Stimulated activated naive B cell treated with anti-CD40 and anti-IgM and Interleukin-4, amounts not matched to agents 10 μg/mL and 1 μg/mL and 100 μg/mL, for 72 hours (primary cell): Measurements from ENCODE around the gene ELMO1.
"Not testable (repeated sequence)": the region's sequence is repeated elsewhere in the genome, so short reads cannot be mapped to it uniquely, and the experiment has no call there.

ENCODE experiments used
- ATAC-seq, 2 donors: fragments of 150-1000 bp; cut with Tn5 transposase; replicated peaks; 2 replicates each; pipeline ENCODE4 v1.10.0; 2021; ENCODE audit warnings: moderate library complexity in 1 of 2
- DNase-seq: peaks from one replicate; pipeline ENCODE4 v3.0.0; 2021
- H3K27ac Mint-ChIP-seq: one replicate; pipeline ENCODE4 v1.8.0; 2022; ENCODE audit warnings: mild to moderate bottlenecking, mixed read lengths
- H3K27me3 Mint-ChIP-seq, 2 donors: one replicate each; pipeline ENCODE4 v1.8.0; 2022; ENCODE audit warnings: mixed read lengths in 2 of 2
- H3K36me3 Mint-ChIP-seq, 2 donors: one replicate each; pipeline ENCODE4 v1.8.0; 2022; ENCODE audit warnings: mixed read lengths in 2 of 2, mild to moderate bottlenecking in 1 of 2
- H3K4me1 Mint-ChIP-seq, 2 donors: one replicate each; pipeline ENCODE4 v1.8.0; 2022; ENCODE audit warnings: mixed read lengths in 2 of 2, mild to moderate bottlenecking in 1 of 2
- H3K4me3 Mint-ChIP-seq, 2 donors: one replicate each; pipeline ENCODE4 v1.8.0; 2022; ENCODE audit warnings: mild to moderate bottlenecking in 2 of 2, mixed read lengths in 2 of 2, moderate library complexity in 1 of 2
- H3K9me3 Mint-ChIP-seq, 2 donors: one replicate each; pipeline ENCODE4 v1.8.0; 2022; ENCODE audit warnings: mixed read lengths in 2 of 2, mild to moderate bottlenecking in 1 of 2

The ELMO1 gene

GRCh38 chr7:36986948-36987724, 461.5 kb downstream of the ELMO1 start:
- Mint-ChIP-seq H3K27ac (no peak overlapping the region), H3K9me3 (no peaks in the 10 kb centered on the region), H3K4me1 (peaks cover 31 to 47% of the 10 kb centered on the region in 2 donors), H3K4me3 (no peak overlapping the region), H3K27me3 (no peaks in the 10 kb centered on the region), H3K36me3 (peaks cover 4 to 17% of the 10 kb centered on the region in 2 donors)
- ATAC-seq, result peak in 1 of 2 donors; percentile 53
- peak; percentile 20 for DNase-seq

- ATAC-seq (no peak), DNase-seq (no peak)
- H3K4me1 Mint-ChIP-seq, result peaks cover 31 to 47% of the 10 kb centered on the region in 2 donors
- H3K27ac Mint-ChIP-seq, result no peak overlapping the region
- peaks cover 4 to 16% of the 10 kb centered on the region in 2 donors for H3K36me3 Mint-ChIP-seq
- H3K27me3 Mint-ChIP-seq, result no peaks in the 10 kb centered on the region
- no peaks in the 10 kb centered on the region for H3K9me3 Mint-ChIP-seq
- no peak overlapping the region for H3K4me3 Mint-ChIP-seq
Observed at GRCh38 chr7:36986511-36986933, 462.1 kb downstream of the ELMO1 start.

GRCh38 chr7:36985866-36986400, 462.7 kb downstream of the ELMO1 start:
- ATAC-seq (no peak), DNase-seq (no peak)
- no peak overlapping the region for H3K27ac Mint-ChIP-seq
- H3K4me1 Mint-ChIP-seq, result peaks cover 29 to 47% of the 10 kb centered on the region in 2 donors
- peaks cover 4 to 14% of the 10 kb centered on the region in 2 donors for H3K36me3 Mint-ChIP-seq
- no peaks in the 10 kb centered on the region for H3K9me3 Mint-ChIP-seq
- H3K27me3 Mint-ChIP-seq, result no peaks in the 10 kb centered on the region
- H3K4me3 Mint-ChIP-seq, result no peak overlapping the region

GRCh38 chr7:36985316-36985715, 463.3 kb downstream of the ELMO1 start:
- no peaks in the 10 kb centered on the region for H3K27me3 Mint-ChIP-seq
- H3K27ac Mint-ChIP-seq, result no peak overlapping the region
- ATAC-seq (no peak), DNase-seq (no peak)
- H3K9me3 Mint-ChIP-seq, result no peaks in the 10 kb centered on the region
- H3K4me1 Mint-ChIP-seq, result peaks cover 29 to 47% of the 10 kb centered on the region in 2 donors
- peaks cover 4 to 14% of the 10 kb centered on the region in 2 donors for H3K36me3 Mint-ChIP-seq
- no peak overlapping the region for H3K4me3 Mint-ChIP-seq

- peak overlapping the region; percentile 69 for H3K27ac Mint-ChIP-seq
- H3K9me3 Mint-ChIP-seq, result no peaks in the 10 kb centered on the region
- H3K36me3 Mint-ChIP-seq, result peaks cover 4 to 14% of the 10 kb centered on the region in 2 donors
- H3K27me3 Mint-ChIP-seq, result no peaks in the 10 kb centered on the region
- DNase-seq, result no peak
- ATAC-seq, result no peak
- H3K4me3 Mint-ChIP-seq, result no peak overlapping the region
- H3K4me1 Mint-ChIP-seq, result peaks cover 29 to 47% of the 10 kb centered on the region in 2 donors
Observed at GRCh38 chr7:36984710-36985312, 463.9 kb downstream of the ELMO1 start.

GRCh38 chr7:36984041-36984521, 464.6 kb downstream of the ELMO1 start:
- no peak for ATAC-seq
- Mint-ChIP-seq H3K4me3 (no peak overlapping the region), H3K27ac (no peak overlapping the region), H3K27me3 (no peaks in the 10 kb centered on the region), H3K4me1 (peaks cover 29 to 47% of the 10 kb centered on the region in 2 donors), H3K9me3 (no peaks in the 10 kb centered on the region), H3K36me3 (peaks cover 4 to 14% of the 10 kb centered on the region in 2 donors)
- DNase-seq, result no peak

GRCh38 chr7:36982766-36983165, 465.9 kb downstream of the ELMO1 start:
- DNase-seq, result no peak
- peaks cover 7 to 17% of the 10 kb centered on the region in 2 donors for H3K36me3 Mint-ChIP-seq
- H3K9me3 Mint-ChIP-seq, result no peaks in the 10 kb centered on the region
- no peak overlapping the region for H3K27ac Mint-ChIP-seq
- ATAC-seq, result no peak
- no peak overlapping the region for H3K4me3 Mint-ChIP-seq
- H3K27me3 Mint-ChIP-seq, result no peaks in the 10 kb centered on the region
- peaks cover 27 to 38% of the 10 kb centered on the region in 2 donors for H3K4me1 Mint-ChIP-seq

- ATAC-seq (no peak), DNase-seq (no peak)
- no peaks in the 10 kb centered on the region for H3K9me3 Mint-ChIP-seq
- H3K36me3 Mint-ChIP-seq, result peaks cover 7 to 18% of the 10 kb centered on the region in 2 donors
- no peak overlapping the region for H3K27ac Mint-ChIP-seq
- H3K27me3 Mint-ChIP-seq, result no peaks in the 10 kb centered on the region
- H3K4me3 Mint-ChIP-seq, result no peak overlapping the region
- H3K4me1 Mint-ChIP-seq, result peaks cover 11 to 13% of the 10 kb centered on the region in 2 donors
Observed at GRCh38 chr7:36979810-36980248, 468.8 kb downstream of the ELMO1 start.

- Mint-ChIP-seq H3K4me1 (peaks cover 2 to 5% of the 10 kb centered on the region in 2 donors), H3K27ac (no peak overlapping the region), H3K27me3 (no peaks in the 10 kb centered on the region), H3K4me3 (no peak overlapping the region), H3K36me3 (peaks cover 9 to 23% of the 10 kb centered on the region in 2 donors), H3K9me3 (no peaks in the 10 kb centered on the region)
- ATAC-seq (no peak), DNase-seq (no peak)
Observed at GRCh38 chr7:36978461-36978860, 470.2 kb downstream of the ELMO1 start.

GRCh38 chr7:36977878-36978277, 470.8 kb downstream of the ELMO1 start:
- peaks cover 2 to 4% of the 10 kb centered on the region in 2 donors for H3K4me1 Mint-ChIP-seq
- ATAC-seq (no peak), DNase-seq (no peak)
- H3K27ac Mint-ChIP-seq, result no peak overlapping the region
- H3K9me3 Mint-ChIP-seq, result no peaks in the 10 kb centered on the region
- H3K4me3 Mint-ChIP-seq, result no peak overlapping the region
- peaks cover 9 to 22% of the 10 kb centered on the region in 2 donors for H3K36me3 Mint-ChIP-seq
- no peaks in the 10 kb centered on the region for H3K27me3 Mint-ChIP-seq

GRCh38 chr7:36973534-36973933, 475.1 kb downstream of the ELMO1 start:
- not testable (repeated sequence) for H3K9me3 Mint-ChIP-seq, H3K4me3 Mint-ChIP-seq, H3K27ac Mint-ChIP-seq, ATAC-seq, H3K27me3 Mint-ChIP-seq, DNase-seq
- H3K36me3 Mint-ChIP-seq, result peaks cover 7 to 26% of the 10 kb centered on the region in 2 donors
- peaks cover 16 to 18% of the 10 kb centered on the region in 2 donors for H3K4me1 Mint-ChIP-seq

GRCh38 chr7:36972140-36972518, 476.5 kb downstream of the ELMO1 start:
- H3K4me3 Mint-ChIP-seq, result no peak overlapping the region
- peaks cover 2 to 28% of the 10 kb centered on the region in 2 donors for H3K36me3 Mint-ChIP-seq
- H3K27me3 Mint-ChIP-seq, result no peaks in the 10 kb centered on the region
- H3K4me1 Mint-ChIP-seq, result peaks cover 16 to 18% of the 10 kb centered on the region in 2 donors
- H3K27ac Mint-ChIP-seq, result no peak overlapping the region
- ATAC-seq, result no peak
- no peak for DNase-seq
- peaks cover 0 to 4% of the 10 kb centered on the region in 2 donors for H3K9me3 Mint-ChIP-seq

- peaks cover 0 to 4% of the 10 kb centered on the region in 2 donors for H3K9me3 Mint-ChIP-seq
- no peaks in the 10 kb centered on the region for H3K27me3 Mint-ChIP-seq
- H3K4me1 Mint-ChIP-seq, result peaks cover 16 to 18% of the 10 kb centered on the region in 2 donors
- H3K36me3 Mint-ChIP-seq, result peaks cover 2 to 28% of the 10 kb centered on the region in 2 donors
- no peak for ATAC-seq
- no peak overlapping the region for H3K4me3 Mint-ChIP-seq
- no peak for DNase-seq
- H3K27ac Mint-ChIP-seq, result no peak overlapping the region
Observed at GRCh38 chr7:36971515-36972139, 477.0 kb downstream of the ELMO1 start.
